Superior temporal gyrus (tissue), 1 donor: Measurements from ENCODE around the gene TTN.

Experiments
- DNase-seq: peaks from one replicate; pipeline ENCODE4 v3.0.0-alpha.2; 2016; ENCODE audit errors: extremely low spot score

The TTN gene

DNA sequence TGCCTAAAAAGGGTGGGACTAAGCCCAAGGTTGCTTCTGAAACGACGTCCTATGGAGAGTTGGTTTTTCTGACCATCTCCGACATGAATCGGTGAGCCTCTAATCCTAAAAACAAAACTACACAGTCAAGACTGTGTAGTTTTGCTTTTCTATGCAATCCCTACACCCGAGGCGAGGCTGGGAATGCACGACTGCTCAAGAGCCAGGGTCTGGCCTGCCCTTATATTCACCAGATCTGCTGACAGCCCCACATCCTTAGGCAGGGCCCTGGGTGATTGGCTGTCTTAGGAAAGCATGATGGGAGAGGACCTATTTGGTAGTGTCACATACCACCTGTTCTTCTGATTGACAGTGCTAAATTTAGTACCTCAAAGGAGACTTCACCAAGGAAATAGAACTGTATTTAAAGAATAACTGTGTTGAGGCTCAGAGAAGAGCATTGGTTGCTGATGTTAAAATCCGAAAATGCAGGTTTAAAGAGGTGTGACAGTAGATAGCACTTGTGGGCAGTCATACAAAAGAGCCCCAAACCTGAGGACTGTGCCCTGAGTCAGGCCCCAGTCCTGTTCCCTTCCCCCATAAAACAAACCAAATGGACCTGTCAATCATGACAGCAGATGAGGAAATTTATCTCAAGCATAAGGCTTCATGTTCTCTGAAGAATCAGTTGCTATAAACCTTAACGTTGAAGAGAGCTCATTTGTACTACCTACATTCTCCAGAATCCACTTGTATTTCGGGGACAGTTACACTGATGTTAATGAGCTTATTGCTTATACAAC, at the start of gene TTN:
TTN (minus strand) TSS at position 197 of the 782 bp plus-strand sequence. CDS start 2,781 bp downstream, outside the sequence.
- DNase-seq, result no peak

DNA sequence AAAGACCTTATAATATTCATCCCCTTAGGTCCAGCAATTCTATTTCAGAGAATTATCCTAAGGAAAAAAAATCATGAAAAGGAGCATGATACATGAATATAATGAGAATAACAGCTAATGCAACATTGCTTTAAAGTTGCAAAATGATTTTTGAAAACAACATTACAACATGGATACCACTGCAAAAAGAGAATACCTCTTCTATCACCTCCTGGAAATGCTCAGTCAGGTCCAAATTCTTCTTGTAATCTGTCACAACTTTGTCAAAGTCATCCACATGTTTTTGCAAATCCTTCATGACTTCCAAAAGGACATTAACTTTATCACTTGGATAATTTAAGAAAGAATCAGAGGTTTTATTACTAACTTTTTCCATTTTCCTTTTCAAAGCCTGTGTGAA, 47.9 kb upstream of the TTN start:
- no peak for DNase-seq

DNA sequence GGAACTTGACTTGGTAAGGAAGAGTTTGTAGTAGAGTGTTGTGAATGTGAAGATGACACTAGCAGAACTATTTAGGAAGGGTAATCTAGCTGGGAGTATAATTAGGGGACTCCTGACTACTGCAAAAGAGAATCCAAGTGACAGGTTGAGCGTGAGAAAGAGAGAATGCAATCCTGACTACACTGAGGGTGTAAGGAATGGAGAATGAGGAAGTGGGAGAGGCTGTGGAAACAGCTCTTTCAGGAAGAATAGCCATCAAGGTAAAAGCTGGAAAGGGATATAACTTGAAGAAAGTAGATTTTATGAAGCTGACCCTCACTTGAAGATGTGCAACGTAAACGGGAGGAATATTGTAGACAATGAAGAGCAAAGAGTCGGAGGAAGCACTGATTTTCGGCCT, 41.1 kb upstream of the TTN start:
- DNase-seq, result no peak

DNA sequence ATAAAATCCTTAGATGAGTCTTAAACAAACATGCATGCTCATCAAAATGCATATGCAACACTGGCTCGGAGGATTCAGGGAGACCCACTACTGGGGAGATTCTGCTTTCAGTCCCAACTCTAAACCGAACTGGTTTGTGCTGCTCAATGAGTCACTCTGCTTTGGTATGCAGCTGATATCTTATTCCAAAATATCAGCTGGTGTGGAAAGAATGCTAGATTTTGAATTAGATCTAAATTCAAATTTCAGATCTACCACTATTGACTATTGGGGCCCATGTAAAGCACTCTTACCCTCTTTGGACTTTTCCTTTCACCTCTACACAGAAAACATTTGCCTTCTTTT, 39.2 kb upstream of the TTN start:
- no peak for DNase-seq

DNA sequence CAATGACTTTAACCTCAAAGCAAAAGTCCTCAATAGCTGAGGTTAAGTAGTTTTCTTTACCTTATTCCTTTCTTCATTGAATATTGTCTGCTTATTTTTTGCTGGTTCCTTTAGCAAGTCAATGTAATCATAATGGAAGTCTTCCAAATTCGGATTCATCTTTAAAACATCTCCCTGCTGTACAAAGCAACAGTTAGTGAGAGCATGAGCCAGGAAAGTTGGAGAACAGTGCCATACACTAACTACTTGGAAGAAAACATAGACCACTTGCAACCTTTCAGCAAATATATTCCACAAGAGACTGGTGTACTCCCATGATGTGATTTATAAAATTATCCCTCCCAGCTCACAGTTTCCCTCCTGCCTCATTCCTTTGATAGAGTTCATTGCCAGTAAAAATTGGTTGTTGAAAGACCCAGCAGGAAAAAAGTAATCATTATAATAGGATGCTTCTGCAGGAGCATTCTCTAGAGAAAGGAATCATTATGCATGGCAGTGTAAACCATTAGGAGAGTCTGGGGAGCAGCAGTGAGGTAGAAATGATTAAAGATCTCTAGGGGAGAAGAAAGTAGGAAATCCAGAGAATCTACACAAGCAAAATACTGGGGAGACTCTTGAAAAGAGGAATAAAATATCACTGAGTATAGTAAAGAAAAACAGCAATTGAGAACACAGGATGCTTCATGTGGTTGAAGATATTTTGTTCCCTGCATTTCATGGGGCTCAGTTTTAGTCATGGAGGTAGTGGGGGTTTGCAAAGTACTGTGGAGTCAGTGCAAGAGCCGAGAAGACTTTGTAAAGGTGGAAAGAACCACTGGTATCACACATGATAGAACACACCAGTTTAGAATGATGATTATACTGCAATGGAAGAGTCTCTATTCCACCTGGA, 38.6 kb upstream of the TTN start:
- no peak for DNase-seq

DNA sequence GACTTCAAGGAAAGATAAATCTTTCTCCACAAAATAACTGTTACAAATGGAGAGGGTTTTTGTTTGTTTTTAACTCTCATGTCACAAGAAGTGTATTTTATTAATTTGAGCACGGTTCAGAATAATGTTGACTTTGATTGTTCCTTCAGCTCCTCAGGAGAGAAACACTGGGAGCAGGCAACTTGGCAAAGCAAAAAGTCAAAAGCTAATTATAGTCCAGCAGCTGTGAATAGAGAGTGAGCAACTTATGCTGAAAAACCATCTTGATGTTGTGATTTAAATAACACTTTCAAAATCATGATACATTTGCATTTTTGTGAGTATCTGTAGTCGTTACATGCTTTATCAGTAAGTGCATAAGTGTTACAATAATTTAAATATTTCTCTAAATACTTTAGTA, 37.5 kb upstream of the TTN start:
- peak; percentile 58 for DNase-seq

DNA sequence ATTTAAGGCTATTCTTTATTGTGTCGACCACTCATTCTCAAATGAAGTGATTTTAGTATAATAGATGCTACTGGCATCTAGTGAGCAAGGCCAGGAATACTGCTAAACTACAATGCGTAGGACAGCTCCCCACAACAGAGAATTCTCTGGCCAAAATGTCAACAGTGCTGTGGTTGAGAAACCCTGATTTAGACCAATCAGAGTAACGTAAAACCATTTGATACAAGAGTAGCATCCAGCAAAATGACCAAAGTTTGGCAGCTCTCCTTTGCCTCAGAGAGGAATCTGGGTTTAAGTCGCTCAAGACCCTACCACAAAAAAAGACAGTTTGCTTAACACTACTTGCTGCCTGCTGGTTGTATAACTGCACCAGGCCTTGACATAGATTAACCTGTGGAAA, 37.0 kb upstream of the TTN start:
- no peak for DNase-seq

DNA sequence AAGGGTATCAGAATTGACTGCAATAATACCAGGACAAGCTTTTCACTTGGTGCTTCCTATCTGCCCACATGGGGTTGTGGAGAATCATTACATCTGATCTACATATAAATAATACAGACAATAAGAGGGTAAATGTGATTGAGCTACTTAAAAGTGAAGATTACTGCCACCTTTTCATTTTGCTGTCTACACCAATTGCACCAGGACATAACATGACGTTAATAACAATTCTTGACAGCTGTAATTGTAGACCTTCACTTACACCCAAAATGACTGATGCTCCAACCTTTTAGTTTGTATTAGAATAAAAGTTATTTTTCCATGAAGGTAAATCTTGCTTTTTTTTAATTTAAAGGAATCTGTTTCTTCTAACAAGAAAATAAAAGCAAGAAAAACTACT, 36.5 kb upstream of the TTN start:
- DNase-seq, result no peak

DNA sequence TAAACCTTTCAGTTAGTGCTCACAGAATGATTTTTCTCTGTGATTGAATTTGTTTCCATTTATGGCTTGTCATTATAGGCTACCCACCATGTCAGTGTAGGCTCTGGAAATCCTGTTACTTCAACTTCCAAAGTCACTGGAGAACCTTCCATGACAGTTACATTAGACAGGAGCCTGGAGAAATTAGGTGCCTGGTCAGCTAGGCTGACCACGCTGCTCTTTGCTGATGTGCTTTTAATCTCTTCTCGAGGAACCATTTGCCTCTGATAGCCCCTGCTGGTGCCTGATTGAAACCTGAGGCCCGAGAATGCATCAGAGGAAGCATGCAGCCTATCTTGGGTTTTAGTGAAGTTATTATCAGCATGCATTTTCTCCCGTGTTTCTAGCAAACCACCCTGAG, 29.6 kb upstream of the TTN start:
- no peak for DNase-seq

DNA sequence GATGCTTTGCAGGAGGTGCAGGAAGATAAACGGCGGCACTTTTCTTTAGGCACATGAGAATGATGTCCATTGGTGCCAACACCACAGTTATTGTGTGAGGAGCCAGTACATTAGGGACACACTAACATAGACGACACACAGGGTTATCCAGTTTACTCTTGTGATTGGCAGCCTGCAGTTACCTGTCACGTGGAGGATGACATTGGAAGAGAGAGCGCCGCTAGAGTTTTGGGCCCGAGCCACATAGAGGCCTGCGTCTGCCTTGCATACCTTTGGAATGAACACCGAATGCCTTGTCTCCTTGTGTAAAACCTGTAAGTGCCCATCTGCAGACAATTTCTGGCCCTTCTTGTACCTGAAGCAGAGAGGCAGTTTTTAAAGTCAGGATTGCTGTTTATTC, 26.9 kb upstream of the TTN start:
- DNase-seq, result no peak

DNA sequence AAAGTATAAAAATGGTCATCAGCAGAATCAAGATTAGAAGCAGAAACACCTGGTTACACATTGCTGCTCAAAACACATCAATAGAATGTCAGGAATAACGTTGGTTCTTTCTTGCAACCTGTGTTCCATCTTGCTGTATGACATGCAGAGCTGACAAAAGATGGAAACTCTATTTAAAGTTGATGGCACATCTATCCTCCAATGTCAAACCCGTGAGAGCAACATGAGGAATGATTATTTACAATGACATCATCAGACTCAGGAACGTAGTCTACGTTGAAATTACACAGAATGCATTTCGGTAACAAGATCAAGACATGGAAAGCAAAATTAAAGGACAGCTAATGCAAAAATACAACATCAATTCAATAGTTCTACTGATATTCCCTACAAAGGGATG, 26.2 kb upstream of the TTN start:
- no peak for DNase-seq

DNA sequence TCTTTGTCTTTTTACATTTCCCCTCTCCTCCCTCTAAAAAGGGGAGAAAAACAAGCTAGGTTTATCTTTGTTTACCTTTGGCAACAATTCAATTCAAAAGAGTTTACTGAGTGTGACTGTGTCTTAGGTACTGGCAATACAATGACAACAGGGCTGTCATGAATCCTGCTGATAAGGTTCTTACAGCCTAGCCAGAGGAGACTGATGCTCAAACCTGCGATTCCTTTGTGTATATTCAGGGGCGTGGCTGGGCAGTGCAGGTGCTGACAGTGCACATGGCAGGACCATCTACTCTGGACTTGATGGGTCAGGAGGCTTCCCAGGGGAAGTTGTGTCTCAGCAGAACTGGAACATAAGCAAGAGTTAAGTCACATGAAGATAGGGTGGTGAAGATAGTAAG, 23.2 kb upstream of the TTN start:
- no peak for DNase-seq

DNA sequence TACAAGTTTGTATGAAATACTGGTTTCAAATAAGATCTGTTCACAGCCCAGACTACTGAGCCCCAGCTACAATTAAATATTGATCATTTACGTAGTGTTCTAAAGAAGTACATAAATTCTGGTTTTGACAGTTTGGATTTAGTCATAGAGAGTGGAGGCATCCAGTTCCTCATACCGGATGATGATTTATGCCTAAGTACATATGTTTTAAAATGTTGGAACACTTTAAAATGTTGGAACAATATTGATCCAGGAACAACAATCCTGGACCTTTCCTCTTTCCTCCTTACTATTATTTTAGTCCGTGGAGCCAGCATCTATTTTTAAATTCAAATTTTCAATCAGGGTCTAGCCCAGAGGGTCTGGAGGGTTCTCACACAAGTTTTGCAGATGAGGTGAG, 22.8 kb upstream of the TTN start:
- DNase-seq, result no peak

DNA sequence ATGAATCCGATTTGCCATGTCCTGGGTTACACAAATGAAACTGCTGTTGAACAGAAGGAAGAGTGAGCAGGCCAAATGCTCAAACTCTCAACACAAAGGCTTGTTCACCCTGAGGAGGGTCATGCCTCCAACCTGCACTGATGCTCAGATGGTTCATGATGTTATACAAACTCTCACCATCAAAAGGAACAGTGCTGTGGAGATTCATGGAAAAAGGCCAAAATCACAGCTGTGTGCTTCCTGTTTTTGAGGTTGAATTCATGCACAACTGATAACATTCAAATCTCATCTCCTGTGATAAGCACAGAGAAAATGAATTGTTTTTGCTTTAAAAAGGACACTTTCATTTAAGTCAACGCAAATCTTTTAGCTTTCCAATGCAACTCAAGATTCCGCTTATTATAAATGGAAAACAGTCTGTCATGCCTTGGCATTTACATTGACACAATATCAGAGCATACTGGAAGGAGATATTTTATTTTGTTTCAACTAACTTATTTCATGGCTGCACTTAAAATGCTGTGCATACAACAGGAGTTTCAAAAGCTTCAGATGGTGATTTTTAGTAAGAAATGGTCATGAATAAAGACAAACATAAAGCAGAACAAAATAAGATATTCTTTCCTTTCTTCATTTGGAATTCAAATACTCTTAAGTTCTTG, 22.2 kb upstream of the TTN start:
- DNase-seq, result peak; percentile 41

DNA sequence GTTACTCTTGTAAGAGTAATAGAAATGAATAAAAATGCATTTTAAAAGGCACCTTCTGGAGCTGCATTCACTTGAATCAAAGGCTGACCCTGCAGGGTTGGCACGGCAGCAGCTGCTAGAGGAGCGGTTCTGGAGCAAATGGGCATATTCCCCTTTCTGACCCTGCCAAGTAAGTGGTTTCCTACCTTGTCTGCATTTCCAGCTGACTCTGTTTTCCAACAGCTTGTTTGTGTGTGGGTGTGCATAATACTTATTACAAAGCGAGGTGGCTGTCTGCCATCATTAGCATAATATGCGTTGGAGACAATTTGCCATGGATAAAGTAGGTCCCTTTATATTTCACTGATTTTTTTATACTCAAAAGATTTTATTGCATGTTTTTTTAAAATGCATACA, 21.3 kb upstream of the TTN start:
- DNase-seq, result no peak

DNA sequence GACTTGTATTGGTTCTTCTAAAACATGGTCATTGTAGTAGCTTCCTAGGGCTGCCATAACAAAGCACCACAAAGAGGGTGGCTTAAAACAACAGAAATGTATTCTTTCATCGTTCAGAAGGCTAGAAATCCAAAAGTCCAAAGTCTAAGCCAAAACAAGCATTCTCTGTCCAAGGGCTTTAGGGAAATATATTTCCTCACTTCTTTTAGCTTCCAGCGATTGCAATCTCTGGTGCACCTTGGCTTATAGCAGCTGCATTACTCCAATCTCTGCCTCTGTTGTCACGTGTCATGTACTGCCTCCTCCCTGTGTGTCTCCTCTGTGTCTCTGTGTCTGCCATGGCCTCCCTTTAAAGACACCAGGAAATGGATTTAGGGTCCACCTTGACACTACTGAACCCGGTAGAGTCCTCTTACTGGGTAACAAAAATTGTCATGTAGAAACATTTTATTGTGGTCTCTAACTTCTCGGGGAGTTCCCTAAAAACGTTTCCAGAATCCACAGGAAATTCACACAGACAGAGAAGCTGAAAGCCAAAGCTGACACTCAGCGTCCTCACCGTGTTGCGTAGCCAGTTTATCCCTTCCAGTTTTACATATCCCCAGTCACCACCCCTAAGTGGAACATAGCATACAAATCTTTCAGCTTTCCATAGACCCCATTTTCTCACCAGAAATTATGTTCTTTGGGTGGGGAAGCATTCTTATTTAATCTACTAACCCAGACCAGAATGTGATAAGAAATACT, 20.7 kb upstream of the TTN start:
- no peak for DNase-seq

DNA sequence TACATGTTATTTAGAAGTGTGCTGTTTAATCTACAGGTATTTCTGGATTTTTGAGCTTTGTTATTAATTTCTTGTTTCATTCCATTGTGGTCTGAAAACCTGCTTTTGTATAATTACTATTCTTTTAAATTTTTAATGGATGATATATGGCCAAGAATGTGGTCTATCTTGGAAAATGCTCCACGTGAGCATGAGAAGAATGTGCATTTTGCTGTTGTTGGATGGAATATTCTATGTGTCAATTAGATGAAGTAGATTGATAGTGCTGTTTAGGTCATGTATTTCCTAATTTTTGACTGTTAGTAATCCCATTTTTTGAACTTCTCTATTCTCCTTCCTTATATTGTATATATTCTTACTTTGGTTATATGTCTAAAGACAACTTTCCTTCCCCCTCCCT, 19.9 kb upstream of the TTN start:
- DNase-seq, result no peak

DNA sequence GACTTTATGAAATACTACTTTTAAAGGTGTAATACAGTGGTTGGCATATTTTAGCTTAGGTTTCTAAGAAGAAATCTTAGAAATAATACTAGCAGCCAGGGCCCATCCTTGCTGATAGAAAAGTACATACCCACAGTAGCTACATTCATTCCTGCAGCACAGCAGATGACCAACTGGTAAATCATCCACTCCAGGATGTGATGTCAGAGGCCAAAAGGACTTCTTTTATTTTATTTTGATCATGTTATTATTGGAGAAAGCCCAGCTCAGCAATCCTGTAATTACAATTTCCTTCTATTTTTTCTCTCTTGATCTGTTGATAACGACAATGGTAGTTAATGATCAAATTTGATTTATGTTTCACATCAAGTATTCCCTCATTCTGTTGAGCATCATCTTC, 18.0 kb upstream of the TTN start:
- DNase-seq, result no peak

DNA sequence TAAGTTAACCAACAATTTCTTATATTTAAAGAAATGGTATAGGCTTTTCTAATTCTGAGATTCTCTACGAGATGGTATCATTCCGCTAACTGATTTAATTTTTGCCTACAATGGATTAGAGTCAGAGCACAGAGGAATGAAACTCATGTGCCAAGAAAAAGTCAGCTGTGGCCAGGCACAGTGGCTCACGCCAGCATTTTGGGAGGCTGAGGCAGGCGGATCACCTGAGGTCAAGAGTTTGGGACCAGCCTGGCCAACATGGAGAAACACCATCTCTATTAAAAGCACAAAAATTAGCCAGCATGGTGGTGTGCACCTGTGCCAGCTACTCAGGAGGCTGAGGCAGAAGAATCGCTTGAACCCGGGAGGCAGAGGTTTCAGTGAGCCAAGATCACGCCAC, 17.0 kb upstream of the TTN start:
- no peak for DNase-seq

DNA sequence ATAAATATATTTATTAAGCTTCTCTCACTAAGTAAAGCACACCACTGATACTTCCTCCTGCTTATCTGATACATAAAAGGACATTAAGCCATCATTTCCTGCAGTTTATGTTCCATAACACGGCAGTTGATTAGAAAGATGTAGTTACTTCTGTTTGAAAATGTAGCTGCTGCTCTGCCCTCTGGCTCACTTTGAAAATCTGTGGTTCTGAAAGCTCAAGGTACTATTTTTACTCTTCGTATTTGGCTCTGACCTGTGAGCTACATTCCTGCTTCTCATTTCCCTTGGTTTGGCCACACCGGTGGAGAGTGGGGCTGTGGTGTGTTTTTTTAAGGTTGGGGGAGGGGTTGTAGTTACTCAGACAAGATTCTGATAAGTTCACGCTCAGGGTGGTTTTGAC, 12.8 kb upstream of the TTN start:
- DNase-seq, result no peak

DNA sequence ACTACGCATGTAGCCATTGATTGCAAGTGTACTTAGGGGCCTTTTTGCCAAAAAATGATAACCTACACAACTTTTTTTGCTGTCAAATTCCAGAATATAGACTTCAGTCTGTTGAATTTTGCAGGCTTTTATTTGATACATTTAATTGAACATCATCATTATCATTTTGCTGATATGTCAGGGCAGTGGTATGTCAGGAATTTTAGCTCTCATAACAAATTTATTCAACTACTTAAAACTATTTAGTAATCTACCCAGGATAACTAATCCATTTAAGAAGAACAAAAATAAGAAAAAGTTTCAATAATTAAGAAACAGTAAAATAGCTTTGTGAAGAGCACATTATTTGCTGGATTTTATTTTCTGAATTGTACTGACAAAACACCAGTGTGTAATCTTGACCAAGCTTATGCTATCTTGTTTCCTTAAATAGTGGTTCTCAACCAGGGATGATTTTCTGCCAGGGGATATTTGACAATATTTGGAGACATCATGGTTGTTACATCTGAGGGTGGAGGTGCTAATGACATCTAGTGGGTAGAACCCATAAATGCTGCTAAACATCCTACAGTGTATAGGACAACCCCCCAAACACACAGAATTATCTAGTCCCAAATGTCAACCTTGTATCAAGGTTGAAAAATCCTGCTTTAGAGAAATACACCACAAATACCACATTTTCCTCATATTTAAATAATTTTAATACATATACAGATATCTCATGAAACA, 12.1 kb upstream of the TTN start:
- no peak for DNase-seq
